ENCODE results near the gene VSIG10. TPM values are rescaled to one million over a fixed set of nuclear protein-coding genes. Genes with fewer than 3 reads are reported as not detected.

Gene VSIG10
- total and polyA plus RNA-seq, 2 of the 13 experiments (the other 11 are each of a cell fraction or from before 2014, with no cell fraction given) = 25.6 to 42.5 TPM

- CTCF ChIA-PET (ENCODE audit: low intra/inter-chr PET ratio, low total read pairs) = no interaction called here
- Histone ChIP-seq H3K4me2 (ENCODE audit: low read depth, low read length) (no peak overlapping the region), H3K9ac (ENCODE audit: insufficient read depth, low read depth, low read length) (no peak overlapping the region), H3K36me3 (replicated peaks in 1 of 2; ENCODE audit: control insufficient read depth in 1 of 2, insufficient read depth in 2 of 2, low read length in 2 of 2) (peaks cover 12 to 37% of the 10 kb centered on the region in 2 experiments; a peak in 4 of 5 replicates), H3K27me3 (ENCODE audit: control insufficient read depth in 1 of 2, insufficient read depth in 2 of 2, low read length in 2 of 2) (no peaks in the 10 kb centered on the region), H3K27ac (ENCODE audit: extremely low read length, insufficient read depth, low read length) (no peak overlapping the region), H3K9me3 (ENCODE audit: low read length) (no peaks in the 10 kb centered on the region), H3K79me2 (ENCODE audit: insufficient read depth, low read length) (no peaks in the 10 kb centered on the region), H4K20me1 (ENCODE audit: insufficient read depth, low read length) (peaks cover 3% of the 10 kb centered on the region; the same call in 1 of the 2 replicates), H2AFZ (ENCODE audit: low read length) (no peak overlapping the region), H3K4me3 (replicated peaks in 1 of 3; ENCODE audit: insufficient read depth in 1 of 3, low read depth in 2 of 3, low read length in 3 of 3) (no peak overlapping the region), H3K4me1 (ENCODE audit: insufficient read depth, low read length) (peaks cover 8% of the 10 kb centered on the region)
- FAIRE-seq (no peak), ATAC-seq (no peak), DNase-seq (ENCODE audit: low spot score) (no peak)
- no peak for TF ChIP-seq MBD4 (IDR thresholded peaks at IDR 0.05; ENCODE audit: borderline replicate concordance, low read length)
- no peak for TF ChIP-seq ZNF496 (CRISPR knock-in tag; IDR thresholded peaks at IDR 0.05; ENCODE audit: insufficient replicate concordance)
- no peak for TF ChIP-seq GLMP (CRISPR knock-in tag; IDR thresholded peaks at IDR 0.05; ENCODE audit: borderline replicate concordance)
- no peak for TF ChIP-seq AGO2 (optimal IDR thresholded peaks at IDR 0.05; ENCODE audit: low read depth, low read length)
- no peak for TF ChIP-seq ZNF792 (CRISPR knock-in tag; IDR thresholded peaks at IDR 0.05)
- no peak for TF ChIP-seq ZNF407 (CRISPR knock-in tag; IDR thresholded peaks at IDR 0.05; ENCODE audit: not compliant biosample characterization)
- TF ChIP-seq HNF4G (IDR thresholded peaks at IDR 0.05; ENCODE audit: borderline replicate concordance, low read depth, low read length) = no peak
- no peak for TF ChIP-seq HNF4G (CRISPR knock-in tag; IDR thresholded peaks at IDR 0.05; ENCODE audit: borderline replicate concordance, low read depth)
- in situ Hi-C loops (cut with HindIII; ENCODE audit: extremely low pct_ligation_motif_present, low pct_unique_long_range_greater_than_20kb) = no loop called here
- 89% methylated on average over 7 of the region's 7 CpGs for WGBS (ENCODE audit: low lambda C conversion rate)
- POLR2A ChIA-PET = interaction anchor here (1.2 kb wide), 1 partner anchor 12 kb away, joined by 3 read pairs; no protein-coding TSS in a partner anchor
- intact Hi-C loops (cut with micrococcal nuclease; ENCODE audit: unreplicated experiment) = no loop called here
- BruUV-seq (replicated peaks) = no TSS peak
These were observed 46.8 kb upstream of the VSIG10 start for GRCh38 chr12:118150625-118151024.
